ENCODE data around the gene GLTPD2. TPM values are rescaled to one million over a fixed set of nuclear protein-coding genes. Genes with fewer than 3 reads are reported as not detected.
A peak's percentile ranks its signal among the peaks of the same experiment; 100 is the strongest.

Gene GLTPD2
- total RNA-seq, 6 donors from 2014 or later: 0.24 to 0.97 TPM; not detected in 4

DNA sequence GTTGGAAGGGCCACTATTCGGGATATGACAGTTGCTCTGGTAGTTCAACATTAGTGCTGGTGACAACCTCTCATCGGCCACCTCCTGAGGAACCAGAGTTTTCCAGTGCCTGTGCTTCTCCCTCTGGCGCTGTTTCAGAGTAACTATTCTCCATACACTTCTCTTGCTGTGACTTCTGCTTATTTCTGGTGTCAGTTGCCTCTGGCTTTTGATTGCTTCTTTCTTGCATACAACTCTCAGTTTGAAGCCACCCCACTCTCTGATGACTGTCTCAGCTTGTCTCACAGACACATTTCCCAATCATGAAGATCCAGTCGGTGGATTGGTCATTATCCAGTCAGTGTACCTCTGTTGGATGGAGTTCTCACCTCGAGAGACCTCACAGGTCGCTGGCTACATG is 20.5 kb upstream of the GLTPD2 start:
- Histone ChIP-seq H3K9me3 (no peaks in the 10 kb centered on the region), H3K4me1 (no peaks in the 10 kb centered on the region), H3K4me3 (no peak overlapping the region), H3K36me3 (no peaks in the 10 kb centered on the region), H3K27me3 (no peaks in the 10 kb centered on the region), H3K27ac (peak overlapping the region in 1 of 4 donors; percentile 58)
- DNase-seq (no peak), ATAC-seq (ENCODE audit: low FRiP score in 2 of 2) (peak in 1 of 2 donors; percentile 49)
- 67 to 68% methylated on average over 6 of the region's 6 CpGs for WGBS, 2 donors
- TF ChIP-seq, protein P1, sequence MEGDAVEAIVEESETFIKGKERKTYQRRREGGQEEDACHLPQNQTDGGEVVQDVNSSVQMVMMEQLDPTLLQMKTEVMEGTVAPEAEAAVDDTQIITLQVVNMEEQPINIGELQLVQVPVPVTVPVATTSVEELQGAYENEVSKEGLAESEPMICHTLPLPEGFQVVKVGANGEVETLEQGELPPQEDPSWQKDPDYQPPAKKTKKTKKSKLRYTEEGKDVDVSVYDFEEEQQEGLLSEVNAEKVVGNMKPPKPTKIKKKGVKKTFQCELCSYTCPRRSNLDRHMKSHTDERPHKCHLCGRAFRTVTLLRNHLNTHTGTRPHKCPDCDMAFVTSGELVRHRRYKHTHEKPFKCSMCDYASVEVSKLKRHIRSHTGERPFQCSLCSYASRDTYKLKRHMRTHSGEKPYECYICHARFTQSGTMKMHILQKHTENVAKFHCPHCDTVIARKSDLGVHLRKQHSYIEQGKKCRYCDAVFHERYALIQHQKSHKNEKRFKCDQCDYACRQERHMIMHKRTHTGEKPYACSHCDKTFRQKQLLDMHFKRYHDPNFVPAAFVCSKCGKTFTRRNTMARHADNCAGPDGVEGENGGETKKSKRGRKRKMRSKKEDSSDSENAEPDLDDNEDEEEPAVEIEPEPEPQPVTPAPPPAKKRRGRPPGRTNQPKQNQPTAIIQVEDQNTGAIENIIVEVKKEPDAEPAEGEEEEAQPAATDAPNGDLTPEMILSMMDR (IDR thresholded peaks at IDR 0.05): no peak
- TF ChIP-seq EP300 (IDR thresholded peaks at IDR 0.05) (no peak), POLR2A (IDR thresholded peaks at IDR 0.05) (peak in 1 of 4 donors; percentile 64)

DNA sequence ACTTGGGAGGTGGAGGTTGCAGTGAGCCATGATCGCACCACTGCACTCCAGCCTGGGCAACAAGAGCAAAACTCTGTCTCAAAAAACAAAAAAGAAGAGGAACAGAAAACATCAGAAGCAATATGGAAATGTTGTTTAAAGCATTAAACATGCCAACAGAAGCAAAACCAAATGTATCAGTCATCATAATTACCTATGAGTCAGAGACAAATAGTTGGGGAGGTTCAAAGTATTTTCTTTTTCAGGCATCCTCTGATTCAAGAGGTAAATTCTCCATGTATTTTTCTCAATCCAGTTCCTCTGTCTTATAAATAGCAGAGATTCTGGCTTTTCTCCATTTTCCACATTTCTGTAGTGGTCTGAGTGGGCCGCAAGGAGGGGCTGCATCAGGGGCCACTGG is 19.1 kb upstream of the GLTPD2 start:
- no peaks in the 10 kb centered on the region for H3K36me3 ChIP-seq
- no peak overlapping the region for H3K27ac ChIP-seq
- no peaks in the 10 kb centered on the region for H3K27me3 ChIP-seq
- no peak for ATAC-seq (ENCODE audit: low FRiP score in 2 of 2)
- DNase-seq: no peak
- 83 to 94% methylated on average over 2 of the region's 2 CpGs for WGBS, 2 donors
- no peak for TF ChIP-seq POLR2A (IDR thresholded peaks at IDR 0.05)
- TF ChIP-seq POLR2AphosphoS5 (IDR thresholded peaks at IDR 0.05): no peak
- no peak for TF ChIP-seq EP300 (IDR thresholded peaks at IDR 0.05)
- TF ChIP-seq, protein P1 (IDR thresholded peaks at IDR 0.05): no peak
- H3K4me1 ChIP-seq: no peaks in the 10 kb centered on the region
- no peaks in the 10 kb centered on the region for H3K9me3 ChIP-seq
- no peak overlapping the region for H3K4me3 ChIP-seq

DNA sequence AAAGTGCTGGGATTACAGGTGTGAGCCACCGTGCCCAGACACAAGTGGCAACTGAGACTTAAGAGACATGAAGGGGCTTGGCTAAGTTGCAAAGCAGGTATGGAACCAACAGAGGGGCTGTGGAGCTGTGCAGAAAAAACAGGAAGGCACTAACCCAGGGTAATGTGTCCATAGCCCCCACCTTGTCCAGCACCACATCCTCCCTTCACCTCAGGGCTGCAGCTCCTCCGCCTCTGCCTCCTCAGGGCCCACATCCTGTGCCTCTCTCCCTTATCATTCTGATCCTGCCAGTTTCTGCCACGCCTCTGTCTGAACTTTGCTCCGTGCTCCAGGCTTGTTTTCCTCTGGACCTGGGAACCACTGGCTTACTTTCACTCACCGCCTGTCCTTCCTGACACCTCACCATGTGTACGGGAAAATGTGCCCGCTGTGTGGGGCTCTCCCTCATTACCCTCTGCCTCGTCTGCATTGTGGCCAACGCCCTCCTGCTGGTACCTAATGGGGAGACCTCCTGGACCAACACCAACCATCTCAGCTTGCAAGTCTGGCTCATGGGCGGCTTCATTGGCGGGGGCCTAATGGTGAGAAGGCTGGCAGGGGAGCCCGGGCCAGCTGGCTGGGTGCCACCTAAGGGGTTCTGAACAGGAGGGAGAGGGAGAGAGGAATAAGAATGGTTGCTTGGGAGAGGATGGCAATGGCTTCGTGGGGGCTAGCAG is 17.1 kb upstream of the GLTPD2 start, which contains the start of gene TM4SF5:
TSS of gene TM4SF5 (plus strand) at position 368 of the 716 bp plus-strand sequence. CDS start at position 405, 37 bp downstream.
- ATAC-seq (ENCODE audit: low FRiP score in 2 of 2) (no peak), DNase-seq (peak in 1 of 2 donors; percentile 54)
- H3K27me3 ChIP-seq: no peaks in the 10 kb centered on the region
- no peaks in the 10 kb centered on the region for H3K9me3 ChIP-seq
- 49 to 68% methylated on average over 12 to 13 of the region's 13 CpGs for WGBS, 2 donors
- TF ChIP-seq POLR2AphosphoS5 (IDR thresholded peaks at IDR 0.05) (no peak), POLR2A (IDR thresholded peaks at IDR 0.05) (no peak), EP300 (IDR thresholded peaks at IDR 0.05) (no peak)
- TF ChIP-seq, protein P1 (IDR thresholded peaks at IDR 0.05): no peak
- H3K36me3 ChIP-seq: no peaks in the 10 kb centered on the region
- H3K4me1 ChIP-seq: no peaks in the 10 kb centered on the region
- no peak within 1 kb of the TSS for H3K4me3 ChIP-seq
- no peak within 1 kb of the TSS for H3K27ac ChIP-seq

DNA sequence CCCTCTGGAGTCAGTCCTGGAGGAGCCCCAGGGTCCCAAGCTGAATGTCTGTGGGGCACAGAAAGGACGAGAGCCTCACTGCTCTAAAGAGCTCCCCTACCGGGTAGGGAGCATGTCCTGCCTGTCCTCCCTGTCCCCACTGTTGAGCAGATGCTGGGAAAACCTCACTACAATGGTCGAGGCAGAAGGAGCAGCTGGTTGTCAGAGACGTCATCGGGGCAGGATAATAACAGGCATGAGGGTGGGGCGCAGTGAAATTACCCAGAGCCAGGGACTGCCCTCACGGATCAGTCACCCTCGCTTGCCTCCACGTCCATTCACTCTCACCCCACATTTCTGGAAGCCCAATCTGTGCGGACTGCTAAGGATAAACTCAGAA is 16.5 kb upstream of the GLTPD2 start:
- TF ChIP-seq POLR2A (IDR thresholded peaks at IDR 0.05): no peak
- TF ChIP-seq, protein P1 (IDR thresholded peaks at IDR 0.05): no peak
- TF ChIP-seq EP300 (IDR thresholded peaks at IDR 0.05): no peak
- TF ChIP-seq POLR2AphosphoS5 (IDR thresholded peaks at IDR 0.05): no peak
- Histone ChIP-seq H3K27me3 (no peaks in the 10 kb centered on the region), H3K4me1 (no peaks in the 10 kb centered on the region), H3K9me3 (no peaks in the 10 kb centered on the region), H3K36me3 (no peaks in the 10 kb centered on the region), H3K27ac (no peak overlapping the region), H3K4me3 (no peak overlapping the region)
- ATAC-seq (ENCODE audit: low FRiP score in 2 of 2) (no peak), DNase-seq (no peak)
- WGBS, 2 donors: 72 to 78% methylated on average over 8 to 10 of the region's 10 CpGs

All from upper lobe of left lung (tissue), 6 donors.